ENCODE results near the gene KIN.

KIN gene

GRCh38 chr10:7701158-7701742 lies 86.5 kb downstream of the KIN start:
- no peak for DNase-seq (ENCODE audit: low read depth)
- no peak for TF ChIP-seq CTCF (conservative IDR thresholded peaks at IDR 0.05; ENCODE audit: control insufficient read depth, insufficient read depth, low read depth, low read length)
- H3K4me3 ChIP-seq (ENCODE audit: control insufficient read depth, low read depth, low read length): no peak overlapping the region
